OCI-LY1 (cell line): ENCODE measurements around the gene PRR5.

Experiments used
- H2AFZ ChIP-seq: fragments of 200-600 bp; sonication (generic), shearing (Covaris generic); 2 replicates; pipeline ENCODE4 v1.6.0; 2014; ENCODE audit warnings: antibody characterized with exemption, mild to moderate bottlenecking, low read length
- H3F3A ChIP-seq: fragments of 200-600 bp; sonication (generic), shearing (Covaris generic); 2 replicates; pipeline ENCODE4 v1.6.0; 2014; ENCODE audit warnings: mild to moderate bottlenecking, antibody characterized with exemption, low read length, moderate library complexity; ENCODE audit not compliant: insufficient read depth
- H3K27ac ChIP-seq: fragments of 200-600 bp; sonication (generic); 2 replicates; pipeline ENCODE4 v1.5.1; 2014; ENCODE audit warnings: low read length, mixed run types, mild to moderate bottlenecking, low read depth; ENCODE audit not compliant: poor library complexity, severe bottlenecking
- H3K27me3 ChIP-seq: fragments of 200-600 bp; sonication (generic); 2 replicates; pipeline ENCODE4 v1.6.0; 2014; ENCODE audit warnings: antibody characterized with exemption, mild to moderate bottlenecking, low read length, moderate library complexity; ENCODE audit not compliant: insufficient read depth
- H3K36me3 ChIP-seq: fragments of 200-600 bp; sonication (generic); 2 replicates; pipeline ENCODE4 v1.6.1; 2014; ENCODE audit warnings: mild to moderate bottlenecking, antibody characterized with exemption, low read length, moderate library complexity, mixed read lengths; ENCODE audit not compliant: insufficient read depth
- H3K4me1 ChIP-seq: fragments of 200-600 bp; sonication (generic); 2 replicates; pipeline ENCODE4 v1.5.1; 2014; ENCODE audit warnings: mild to moderate bottlenecking, low read length, moderate library complexity; ENCODE audit not compliant: insufficient read depth, severe bottlenecking
- H3K4me2 ChIP-seq: fragments of 200-600 bp; sonication (generic), shearing (Covaris generic); 2 replicates; pipeline ENCODE4 v1.6.1; 2014; ENCODE audit warnings: low read length
- H3K4me3 ChIP-seq: fragments of 200-600 bp; sonication (generic); 2 replicates; pipeline ENCODE4 v1.5.1; 2014; ENCODE audit warnings: low read length, low read depth, mild to moderate bottlenecking, mixed read lengths; ENCODE audit not compliant: poor library complexity, severe bottlenecking
- H3K79me2 ChIP-seq: fragments of 200-600 bp; shearing (Covaris generic); 2 replicates; pipeline ENCODE4 v1.6.1; 2016; ENCODE audit warnings: mixed run types, low read length, mixed read lengths; ENCODE audit not compliant: insufficient read depth
- H3K9ac ChIP-seq: fragments of 200-600 bp; sonication (generic), shearing (Covaris generic); 2 replicates; pipeline ENCODE4 v1.6.1; 2014; ENCODE audit warnings: mild to moderate bottlenecking, low read length, mixed read lengths
- H3K9me2 ChIP-seq: fragments of 200-600 bp; sonication (generic), shearing (Covaris generic); 2 replicates; pipeline ENCODE4 v1.6.1; 2014; ENCODE audit warnings: low read depth, mild to moderate bottlenecking, low read length, mixed read lengths
- H3K9me3 ChIP-seq: fragments of 200-600 bp; shearing (Covaris generic); 2 replicates; pipeline ENCODE4 v1.6.1; 2014; ENCODE audit warnings: low read length, mixed read lengths
- H4K20me1 ChIP-seq: fragments of 200-600 bp; sonication (generic), shearing (Covaris generic); 2 replicates; pipeline ENCODE4 v1.6.0; 2016; ENCODE audit warnings: mild to moderate bottlenecking, low read length; ENCODE audit not compliant: insufficient read depth
- CTCF ChIP-seq: fragments of 200-600 bp; sonication (generic), shearing (Covaris generic); IDR thresholded peaks from 2 replicates; pipeline ENCODE4 v1.5.1; 2017; ENCODE audit warnings: mild to moderate bottlenecking, antibody characterized with exemption, low read length, moderate library complexity, mixed read lengths
- EZH2 ChIP-seq: fragments of 200-600 bp; sonication (generic), shearing (Covaris generic); IDR thresholded peaks from 2 replicates; pipeline ENCODE4 v1.8.0; 2017; ENCODE audit warnings: borderline replicate concordance, mixed run types, mild to moderate bottlenecking, antibody characterized with exemption, low read length, moderate library complexity, mixed read lengths

Gene PRR5

DNA sequence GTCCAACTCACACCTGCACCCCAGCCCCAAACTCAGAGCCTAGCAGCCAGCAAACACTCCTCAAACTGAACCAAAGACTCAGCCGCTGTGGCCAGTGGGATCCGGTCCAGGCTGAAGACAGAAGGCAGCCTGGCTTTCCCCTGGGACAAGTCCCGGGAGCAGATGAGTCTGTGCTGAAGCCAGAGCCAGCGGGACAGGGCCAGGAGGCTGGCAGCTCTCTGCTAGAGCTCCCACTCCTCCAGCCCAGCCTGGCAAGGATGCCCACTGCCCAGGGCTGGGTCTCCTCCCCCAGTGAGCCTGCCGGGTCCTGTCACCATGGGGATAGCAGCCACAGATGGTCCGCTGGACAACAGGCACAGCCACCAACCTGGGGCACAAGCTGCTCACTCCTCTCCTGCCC, 42.9 kb upstream of the PRR5 start:
- Histone ChIP-seq H3K9me3 (no peaks in the 10 kb centered on the region), H3K36me3 (no peaks in the 10 kb centered on the region), H3K27ac (no peak overlapping the region), H3K9ac (no peak overlapping the region), H3K4me2 (no peak overlapping the region), H3K4me1 (no peaks in the 10 kb centered on the region), H3K79me2 (no peaks in the 10 kb centered on the region), H3K9me2 (no peaks in the 10 kb centered on the region), H2AFZ (no peak overlapping the region), H3K27me3 (0 out of 2 replicates have a peak, but pooled peaks cover 3% of the 10 kb centered on the region), H3F3A (no peaks in the 10 kb centered on the region), H3K4me3 (no peak overlapping the region), H4K20me1 (no peaks in the 10 kb centered on the region)
- no peak for TF ChIP-seq EZH2
- no peak for TF ChIP-seq CTCF

DNA sequence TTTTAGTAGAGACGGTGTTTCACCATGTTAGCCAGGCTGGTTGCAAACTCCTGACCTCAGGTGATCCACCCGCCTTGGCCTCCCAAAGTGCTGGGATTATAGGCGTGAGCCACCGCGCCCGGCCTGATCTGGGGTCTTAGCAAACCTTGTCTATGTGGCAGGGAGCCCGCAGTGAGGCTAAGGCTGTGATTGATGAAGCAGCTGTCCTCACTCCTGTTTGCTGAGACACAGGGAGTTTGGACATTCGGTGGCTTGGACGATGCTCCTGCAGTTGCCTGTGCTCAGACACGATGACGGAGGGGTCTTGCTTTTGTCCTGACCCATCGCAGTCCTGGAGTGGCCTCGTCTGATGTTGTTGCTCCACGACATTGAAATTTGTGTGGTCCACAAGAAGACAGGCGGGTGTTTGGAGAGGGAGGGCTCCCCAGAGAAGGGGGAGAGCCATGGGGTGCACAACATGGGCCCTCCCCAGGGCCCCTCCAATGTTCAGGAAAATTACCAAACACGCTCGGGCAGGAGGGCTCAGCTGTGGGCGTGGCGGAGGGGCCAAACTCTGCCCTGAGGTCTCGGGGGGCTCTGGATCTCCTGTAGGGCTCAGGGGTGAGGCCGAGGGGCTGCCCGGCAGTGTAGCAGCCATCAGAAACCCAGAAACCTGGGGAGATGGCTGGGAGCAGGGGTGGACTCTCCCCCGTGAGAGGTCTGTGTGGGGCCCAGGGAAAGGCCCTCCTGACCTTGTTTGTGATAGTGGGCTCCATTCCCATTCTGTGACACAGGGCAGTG, 41.8 kb upstream of the PRR5 start:
- Histone ChIP-seq H3K4me2 (no peak overlapping the region), H3K9ac (no peak overlapping the region), H3K79me2 (no peaks in the 10 kb centered on the region), H3F3A (no peaks in the 10 kb centered on the region), H3K9me2 (no peaks in the 10 kb centered on the region), H4K20me1 (no peaks in the 10 kb centered on the region), H3K27ac (no peak overlapping the region), H2AFZ (no peak overlapping the region), H3K4me3 (no peak overlapping the region), H3K4me1 (no peaks in the 10 kb centered on the region), H3K9me3 (no peaks in the 10 kb centered on the region), H3K36me3 (no peaks in the 10 kb centered on the region), H3K27me3 (0 out of 2 replicates have a peak, but pooled peaks cover 3% of the 10 kb centered on the region)
- TF ChIP-seq EZH2 (no peak), CTCF (no peak)

DNA sequence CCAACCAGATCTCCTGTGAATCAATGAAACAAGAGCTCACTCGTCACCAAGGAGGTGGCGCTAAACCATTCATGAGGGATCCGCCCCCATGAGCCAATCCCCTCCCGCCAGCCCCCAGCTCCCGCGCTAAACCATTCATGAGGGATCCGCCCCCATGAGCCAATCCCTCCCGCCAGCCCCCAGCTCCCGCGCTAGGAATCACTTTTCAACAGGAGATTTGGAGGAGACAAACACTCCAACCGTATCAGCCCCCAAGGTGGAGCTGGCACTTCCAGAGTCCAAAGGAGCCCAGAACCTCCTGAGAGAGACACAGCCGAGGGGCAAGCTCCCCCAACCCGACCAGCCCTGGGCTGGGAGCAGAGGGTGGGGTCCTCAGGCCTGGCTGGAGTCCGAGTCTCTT, 40.9 kb upstream of the PRR5 start:
- Histone ChIP-seq H3F3A (no peaks in the 10 kb centered on the region), H3K9me2 (no peaks in the 10 kb centered on the region), H2AFZ (no peak overlapping the region), H3K4me3 (no peak overlapping the region), H3K27me3 (0 out of 2 replicates have a peak, but pooled peaks cover 3% of the 10 kb centered on the region), H3K9ac (no peak overlapping the region), H3K4me2 (no peak overlapping the region), H3K27ac (no peak overlapping the region), H3K79me2 (no peaks in the 10 kb centered on the region), H3K4me1 (no peaks in the 10 kb centered on the region), H4K20me1 (no peaks in the 10 kb centered on the region), H3K36me3 (no peaks in the 10 kb centered on the region), H3K9me3 (no peaks in the 10 kb centered on the region)
- TF ChIP-seq CTCF, result no peak
- TF ChIP-seq EZH2, result no peak
